Lower leg skin (tissue), 3 donors: ENCODE data around the gene SPAST.

Experiments
- CTCF ChIP-seq, 3 donors: fragments of 450-650 bp; IDR thresholded peaks; one replicate each; pipeline ENCODE4 v1.5.1; 2016; ENCODE audit warnings: antibody characterized with exemption in 3 of 3, mild to moderate bottlenecking in 3 of 3, moderate library complexity in 2 of 3
- POLR2A ChIP-seq, 2 donors: fragments of 450-650 bp; IDR thresholded peaks; one replicate each; pipeline ENCODE4 v1.6.1; 2016 to 2017; ENCODE audit warnings: antibody characterized with exemption in 2 of 2, mild to moderate bottlenecking in 1 of 2, moderate library complexity in 1 of 2

GRCh38 chr2:32159678-32160077 is 96.3 kb downstream of the SPAST start:
- TF ChIP-seq CTCF (IDR thresholded peaks at IDR 0.05) (no peak), POLR2A (IDR thresholded peaks at IDR 0.05) (no peak)
